ES-I3 (cell line): Measurements from ENCODE around the gene KAT14.
"Not testable (repeated sequence)": the region's sequence is repeated elsewhere in the genome, so short reads cannot be mapped to it uniquely, and the experiment has no call there.

Experiments
- H3K36me3 ChIP-seq: 2 replicates; pipeline ENCODE4 v1.6.1; 2013; ENCODE audit warnings: mild to moderate bottlenecking, low read length, control low read depth, moderate library complexity; ENCODE audit not compliant: insufficient read depth
- H3K4me1 ChIP-seq: 2 replicates; pipeline ENCODE4 v1.6.1; 2013; ENCODE audit warnings: mild to moderate bottlenecking, control low read depth, low read length; ENCODE audit not compliant: insufficient read depth
- H3K9ac ChIP-seq: 2 replicates; pipeline ENCODE4 v1.6.1; 2013; ENCODE audit warnings: low read depth, mild to moderate bottlenecking, low read length, moderate library complexity
- H3K9me3 ChIP-seq: 2 replicates; pipeline ENCODE4 v1.6.1; 2013; ENCODE audit warnings: mild to moderate bottlenecking, low read length, moderate library complexity; ENCODE audit not compliant: control insufficient read depth, insufficient read depth

The KAT14 gene

DNA sequence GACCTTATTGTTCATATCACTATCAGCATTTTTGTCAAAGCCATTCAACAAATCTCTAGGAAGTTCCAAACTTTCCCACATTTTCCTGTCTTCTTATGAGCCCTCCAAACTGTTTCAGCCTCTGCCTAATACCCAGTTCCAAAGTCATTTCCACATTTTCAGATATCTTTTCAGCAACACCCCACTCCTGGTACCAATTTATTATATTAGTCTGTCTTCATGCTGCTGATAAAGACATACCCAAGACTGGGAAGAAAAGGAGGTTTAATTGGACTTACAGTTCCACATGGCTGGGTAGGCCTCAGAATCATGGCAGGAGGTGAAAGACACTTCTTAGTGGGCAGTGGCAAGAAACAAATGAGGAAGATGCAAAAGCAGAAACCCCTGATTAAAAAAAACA, 42.7 kb downstream of the KAT14 start:
- not testable (repeated sequence) for H3K9ac ChIP-seq, H3K36me3 ChIP-seq, H3K9me3 ChIP-seq, H3K4me1 ChIP-seq

DNA sequence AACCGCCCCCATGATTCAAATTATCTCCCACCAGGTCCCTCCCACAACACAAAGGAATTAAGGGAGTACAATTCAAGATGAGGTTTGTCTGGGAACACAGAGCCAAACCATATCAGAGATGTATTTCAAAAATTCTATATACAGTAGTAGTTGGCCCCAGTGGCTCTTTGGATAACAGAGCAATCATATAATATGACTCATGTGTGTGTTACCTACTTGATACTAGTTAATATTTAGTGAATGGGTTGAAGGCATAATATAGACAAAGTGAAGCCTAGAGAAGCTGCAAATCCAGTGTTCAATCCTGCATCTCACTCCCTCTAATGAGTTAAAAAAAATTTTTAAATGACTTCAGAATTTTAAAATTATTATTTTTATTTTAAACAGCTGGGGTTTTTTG, 43.2 kb downstream of the KAT14 start:
- H3K9ac ChIP-seq: no peak overlapping the region
- peaks cover 4% of the 10 kb centered on the region; the same call in 1 of the 2 replicates for H3K9me3 ChIP-seq
- H3K4me1 ChIP-seq: no peaks in the 10 kb centered on the region
- H3K36me3 ChIP-seq: peaks cover 6% of the 10 kb centered on the region; the same call in 1 of the 2 replicates

DNA sequence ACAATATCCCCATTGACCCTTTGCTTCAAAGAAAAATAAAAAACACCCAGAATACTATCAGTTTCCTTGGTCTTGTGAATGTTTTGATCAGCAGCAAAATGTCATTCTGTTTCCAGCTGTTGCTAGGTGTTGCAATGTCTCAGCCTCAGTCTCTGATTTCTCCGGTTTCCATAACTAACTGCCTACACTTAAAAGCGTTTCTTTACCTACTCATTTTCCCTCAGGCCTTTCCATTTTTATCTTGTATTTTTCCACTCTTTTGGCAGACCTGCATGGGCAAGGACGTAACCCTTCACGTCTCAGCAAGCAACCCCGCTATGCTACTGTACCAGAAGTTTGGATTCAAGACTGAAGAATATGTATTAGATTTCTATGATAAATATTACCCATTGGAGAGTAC, 49.4 kb downstream of the KAT14 start:
- Histone ChIP-seq H3K4me1 (no peaks in the 10 kb centered on the region), H3K36me3 (peaks cover 15% of the 10 kb centered on the region), H3K9ac (no peak overlapping the region), H3K9me3 (no peaks in the 10 kb centered on the region)

GRCh38 chr20:18188434-18188833, 50.8 kb downstream of the KAT14 start:
- no peaks in the 10 kb centered on the region; the same call in 1 of the 2 replicates for H3K9me3 ChIP-seq
- H3K9ac ChIP-seq: no peak overlapping the region
- peaks cover 11% of the 10 kb centered on the region for H3K36me3 ChIP-seq
- H3K4me1 ChIP-seq: no peaks in the 10 kb centered on the region

- Histone ChIP-seq H3K9me3 (no peaks in the 10 kb centered on the region; the same call in 1 of the 2 replicates), H3K9ac (no peak overlapping the region), H3K36me3 (peaks cover 11% of the 10 kb centered on the region), H3K4me1 (no peaks in the 10 kb centered on the region)
Observed at GRCh38 chr20:18190338-18191233, 52.9 kb downstream of the KAT14 start.

- Histone ChIP-seq H3K36me3 (peaks cover 11% of the 10 kb centered on the region), H3K9ac (no peak overlapping the region), H3K9me3 (no peaks in the 10 kb centered on the region; the same call in 1 of the 2 replicates), H3K4me1 (no peaks in the 10 kb centered on the region)
Observed at GRCh38 chr20:18191306-18191705, 53.6 kb downstream of the KAT14 start.

GRCh38 chr20:18194461-18194860, 56.8 kb downstream of the KAT14 start:
- not testable (repeated sequence) for H3K9ac ChIP-seq, H3K36me3 ChIP-seq, H3K9me3 ChIP-seq, H3K4me1 ChIP-seq

DNA sequence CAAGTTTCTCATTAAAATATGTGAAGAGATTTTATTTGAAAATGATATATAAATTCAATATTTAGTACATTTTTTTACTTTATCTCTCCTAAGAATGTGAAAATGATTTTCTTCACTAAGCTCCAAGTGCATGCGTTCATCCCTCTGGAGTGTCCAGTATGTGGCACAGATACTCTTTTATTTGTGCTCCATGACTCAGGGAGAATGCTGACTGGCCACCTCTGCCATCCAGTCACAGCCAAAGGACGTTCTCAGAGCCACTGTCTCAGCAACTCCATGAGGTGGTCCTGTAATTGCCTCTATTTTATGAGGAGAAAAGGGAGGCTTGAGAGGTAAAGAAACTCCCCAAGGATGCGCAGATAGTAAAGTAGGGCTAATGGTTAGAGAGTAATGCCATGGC, 58.3 kb downstream of the KAT14 start:
- H3K9me3 ChIP-seq: no peaks in the 10 kb centered on the region; the same call in 1 of the 2 replicates
- no peak overlapping the region for H3K9ac ChIP-seq
- no peaks in the 10 kb centered on the region for H3K36me3 ChIP-seq
- no peaks in the 10 kb centered on the region for H3K4me1 ChIP-seq

DNA sequence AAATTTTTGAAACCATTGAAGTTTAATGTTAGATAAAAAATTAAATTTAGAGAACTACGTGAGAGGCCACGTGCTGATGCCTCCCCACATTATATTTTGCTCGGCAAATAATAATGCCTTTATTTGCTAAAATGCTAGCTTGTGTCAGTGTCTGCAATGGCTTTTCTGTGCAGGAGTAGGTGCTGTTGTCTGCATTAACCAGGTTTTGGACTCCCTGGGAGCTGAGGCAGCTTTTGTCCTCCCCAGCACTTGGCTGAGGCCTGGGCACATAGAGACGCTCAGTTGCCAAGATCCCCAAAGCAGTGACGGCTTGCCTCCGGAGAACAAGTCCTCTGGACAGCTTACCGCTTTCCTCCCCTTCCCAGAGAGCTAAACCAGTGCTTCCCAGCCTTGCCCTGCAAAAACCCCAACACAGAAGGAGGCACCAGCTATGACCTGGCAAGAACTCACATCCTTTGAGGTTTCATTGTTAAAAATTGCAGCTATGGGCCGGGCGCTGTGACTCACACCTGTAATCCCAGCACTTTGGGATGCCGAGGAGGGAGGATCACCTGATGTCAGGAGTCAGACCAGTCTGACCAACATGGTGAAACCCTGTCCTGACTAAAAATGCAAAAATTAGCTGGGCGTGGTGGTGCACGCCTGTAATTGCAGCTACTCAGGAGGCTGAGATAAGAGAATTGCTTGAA, 59.9 kb downstream of the KAT14 start:
- no peak overlapping the region for H3K9ac ChIP-seq
- H3K4me1 ChIP-seq: no peaks in the 10 kb centered on the region
- no peaks in the 10 kb centered on the region; the same call in 1 of the 2 replicates for H3K9me3 ChIP-seq
- no peaks in the 10 kb centered on the region for H3K36me3 ChIP-seq

- H3K9ac ChIP-seq: no peak overlapping the region
- H3K9me3 ChIP-seq: no peaks in the 10 kb centered on the region
- no peaks in the 10 kb centered on the region for H3K36me3 ChIP-seq
- H3K4me1 ChIP-seq: no peaks in the 10 kb centered on the region
Observed at GRCh38 chr20:18202966-18203365, 65.3 kb downstream of the KAT14 start.

DNA sequence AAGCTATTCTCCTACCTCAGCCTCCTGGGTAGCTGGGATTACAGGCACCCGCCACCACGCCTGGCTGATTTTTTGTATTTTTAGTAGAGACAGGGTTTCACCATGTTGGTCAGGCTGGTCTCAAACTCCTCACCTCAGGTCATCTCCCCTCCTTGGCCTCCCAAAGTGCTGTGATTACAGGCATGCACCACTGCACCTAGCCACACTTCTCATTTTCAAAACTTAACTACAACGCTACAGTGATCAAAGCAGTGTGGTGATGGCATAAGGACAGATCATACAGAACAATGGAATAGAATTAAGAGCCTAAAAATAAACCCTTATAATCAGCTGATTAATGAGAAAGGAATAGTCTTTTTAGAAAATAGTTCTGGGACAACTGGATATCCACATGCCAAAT, 66.0 kb downstream of the KAT14 start:
- H3K4me1 ChIP-seq, H3K9ac ChIP-seq, H3K36me3 ChIP-seq, H3K9me3 ChIP-seq: not testable (repeated sequence)

DNA sequence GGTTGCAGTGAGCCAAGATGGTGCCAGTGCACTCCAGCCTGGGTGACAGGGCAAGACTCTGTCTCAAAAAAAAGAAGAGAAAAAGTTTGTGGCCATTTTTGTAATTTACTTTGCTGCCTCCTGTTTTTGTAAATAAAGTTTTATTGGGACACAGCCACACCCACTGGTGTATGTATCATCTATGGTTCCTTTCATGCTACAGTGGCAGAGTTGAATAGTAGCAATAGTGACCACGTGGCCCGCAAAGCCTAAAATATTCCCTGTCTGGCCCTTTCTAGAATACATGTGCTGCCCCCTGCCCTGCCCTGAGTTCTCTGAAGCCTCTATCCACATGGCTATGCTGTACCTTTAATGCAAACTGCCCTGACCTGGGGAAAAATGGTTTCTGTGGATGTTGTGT, 75.3 kb downstream of the KAT14 start:
- no peak overlapping the region for H3K9ac ChIP-seq
- no peaks in the 10 kb centered on the region for H3K36me3 ChIP-seq
- H3K9me3 ChIP-seq: no peaks in the 10 kb centered on the region
- no peaks in the 10 kb centered on the region for H3K4me1 ChIP-seq

DNA sequence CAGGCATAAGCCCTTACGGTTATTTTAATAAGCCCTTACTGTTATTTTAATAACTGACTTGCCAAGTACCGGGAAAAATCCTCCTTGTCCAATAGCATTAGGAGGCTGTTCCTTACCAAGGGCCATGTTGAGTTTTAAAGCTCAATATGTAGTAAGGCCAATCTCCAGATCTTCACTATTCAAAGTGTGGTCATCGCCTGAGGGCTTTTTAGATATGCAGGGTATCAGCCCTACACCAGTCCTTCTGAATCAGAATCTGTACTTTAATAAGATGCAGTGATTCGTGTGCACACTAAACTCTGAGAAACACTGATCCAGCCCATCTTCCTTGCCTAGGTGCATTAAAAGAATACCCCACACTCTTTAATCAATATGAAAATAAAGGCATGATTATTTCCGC, 77.9 kb downstream of the KAT14 start:
- Histone ChIP-seq H3K36me3 (no peaks in the 10 kb centered on the region), H3K9ac (no peak overlapping the region), H3K9me3 (no peaks in the 10 kb centered on the region), H3K4me1 (no peaks in the 10 kb centered on the region)

- Histone ChIP-seq H3K9me3 (no peaks in the 10 kb centered on the region), H3K36me3 (no peaks in the 10 kb centered on the region), H3K9ac (no peak overlapping the region), H3K4me1 (no peaks in the 10 kb centered on the region)
Observed at GRCh38 chr20:18218280-18218679, 80.6 kb downstream of the KAT14 start.

GRCh38 chr20:18223409-18223808, 85.7 kb downstream of the KAT14 start:
- Histone ChIP-seq H3K4me1 (peaks cover 7% of the 10 kb centered on the region), H3K9me3 (no peaks in the 10 kb centered on the region), H3K36me3 (no peaks in the 10 kb centered on the region), H3K9ac (no peak overlapping the region)
